ENCODE results near the gene TRAIP. TPM values are rescaled to one million over a fixed set of nuclear protein-coding genes. Genes with fewer than 3 reads are reported as not detected.

TRAIP gene
- total RNA-seq, 4 donors from 2014 or later = 0.81 to 1.8 (median 1.6) TPM

DNA sequence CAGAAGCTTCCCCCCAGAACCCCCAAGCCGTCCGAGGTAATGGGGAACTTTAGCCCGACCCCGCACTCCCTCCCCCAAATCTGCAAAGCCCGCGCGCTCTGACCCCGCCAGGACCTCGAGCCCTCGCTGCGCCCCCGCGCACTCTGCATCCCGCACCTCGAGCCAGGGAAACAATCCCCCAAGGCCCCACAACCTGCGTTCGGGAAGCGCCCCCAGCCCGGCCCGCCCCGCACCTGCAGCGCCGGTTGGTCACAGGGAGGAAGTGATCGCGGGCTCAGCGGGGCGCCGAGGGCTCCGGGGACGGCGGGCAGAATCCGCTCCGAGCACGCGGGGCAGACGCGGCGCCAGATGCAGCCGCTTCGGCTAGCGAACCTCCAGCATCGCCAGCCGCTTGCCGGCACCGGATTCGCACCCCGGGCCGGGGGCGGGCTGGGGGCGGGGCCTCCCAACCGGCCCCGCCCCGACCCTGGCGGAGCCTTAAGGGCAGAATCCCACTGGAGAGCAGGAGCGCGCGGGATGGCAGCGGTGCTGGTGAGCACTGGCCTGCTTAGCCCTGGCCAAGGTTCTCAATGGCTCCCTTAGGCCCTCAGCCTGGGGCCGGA lies 13.3 kb upstream of the TRAIP start, which contains the start of gene CAMKV:
CAMKV (minus strand) TSS at position 382 of the 602 bp plus-strand sequence. CDS start 7,518 bp downstream, outside the sequence.
- no peak for TF ChIP-seq POLR2AphosphoS5 (IDR thresholded peaks at IDR 0.05)
- TF ChIP-seq EP300 (IDR thresholded peaks at IDR 0.05) = no peak
- TF ChIP-seq, protein P1, sequence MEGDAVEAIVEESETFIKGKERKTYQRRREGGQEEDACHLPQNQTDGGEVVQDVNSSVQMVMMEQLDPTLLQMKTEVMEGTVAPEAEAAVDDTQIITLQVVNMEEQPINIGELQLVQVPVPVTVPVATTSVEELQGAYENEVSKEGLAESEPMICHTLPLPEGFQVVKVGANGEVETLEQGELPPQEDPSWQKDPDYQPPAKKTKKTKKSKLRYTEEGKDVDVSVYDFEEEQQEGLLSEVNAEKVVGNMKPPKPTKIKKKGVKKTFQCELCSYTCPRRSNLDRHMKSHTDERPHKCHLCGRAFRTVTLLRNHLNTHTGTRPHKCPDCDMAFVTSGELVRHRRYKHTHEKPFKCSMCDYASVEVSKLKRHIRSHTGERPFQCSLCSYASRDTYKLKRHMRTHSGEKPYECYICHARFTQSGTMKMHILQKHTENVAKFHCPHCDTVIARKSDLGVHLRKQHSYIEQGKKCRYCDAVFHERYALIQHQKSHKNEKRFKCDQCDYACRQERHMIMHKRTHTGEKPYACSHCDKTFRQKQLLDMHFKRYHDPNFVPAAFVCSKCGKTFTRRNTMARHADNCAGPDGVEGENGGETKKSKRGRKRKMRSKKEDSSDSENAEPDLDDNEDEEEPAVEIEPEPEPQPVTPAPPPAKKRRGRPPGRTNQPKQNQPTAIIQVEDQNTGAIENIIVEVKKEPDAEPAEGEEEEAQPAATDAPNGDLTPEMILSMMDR (IDR thresholded peaks at IDR 0.05) = no peak
- no peak for TF ChIP-seq POLR2A (IDR thresholded peaks at IDR 0.05)
- Histone ChIP-seq H3K4me3 (peak within 1 kb of the TSS; percentile 0 to 49), H3K4me1 (peaks cover 0 to 16% (median 9%) of the 10 kb centered on the region in 3 donors), H3K36me3 (no peaks in the 10 kb centered on the region), H3K27me3 (peaks cover 65% of the 10 kb centered on the region), H3K27ac (no peak within 1 kb of the TSS), H3K9me3 (no peaks in the 10 kb centered on the region)
- no CpG with 5 or more reads among the region's 59 CpGs for WGBS, 2 donors (ENCODE audit: low coverage in 1 of 2)
- peak; percentile 22 for ATAC-seq

- peaks cover 0 to 16% (median 9%) of the 10 kb centered on the region in 3 donors for H3K4me1 ChIP-seq
- WGBS, 2 donors (ENCODE audit: low coverage in 1 of 2) = 30% methylated on average over 2 of the region's 23 CpGs; no CpG with 5 or more reads in 1 of the 2 donors
- H3K27me3 ChIP-seq = peaks cover 72% of the 10 kb centered on the region
- no peaks in the 10 kb centered on the region for H3K9me3 ChIP-seq
- H3K27ac ChIP-seq = no peak overlapping the region
- no peak for TF ChIP-seq EP300 (IDR thresholded peaks at IDR 0.05)
- no peak for TF ChIP-seq POLR2AphosphoS5 (IDR thresholded peaks at IDR 0.05)
- no peak for TF ChIP-seq POLR2A (IDR thresholded peaks at IDR 0.05)
- TF ChIP-seq, protein P1 (IDR thresholded peaks at IDR 0.05) = no peak
- no peak for ATAC-seq
- H3K36me3 ChIP-seq = no peaks in the 10 kb centered on the region
- H3K4me3 ChIP-seq = peak overlapping the region in 1 of 2 donors; percentile 49
Measured at GRCh38 chr3:49868862-49869466, 12.6 kb upstream of the TRAIP start.

DNA sequence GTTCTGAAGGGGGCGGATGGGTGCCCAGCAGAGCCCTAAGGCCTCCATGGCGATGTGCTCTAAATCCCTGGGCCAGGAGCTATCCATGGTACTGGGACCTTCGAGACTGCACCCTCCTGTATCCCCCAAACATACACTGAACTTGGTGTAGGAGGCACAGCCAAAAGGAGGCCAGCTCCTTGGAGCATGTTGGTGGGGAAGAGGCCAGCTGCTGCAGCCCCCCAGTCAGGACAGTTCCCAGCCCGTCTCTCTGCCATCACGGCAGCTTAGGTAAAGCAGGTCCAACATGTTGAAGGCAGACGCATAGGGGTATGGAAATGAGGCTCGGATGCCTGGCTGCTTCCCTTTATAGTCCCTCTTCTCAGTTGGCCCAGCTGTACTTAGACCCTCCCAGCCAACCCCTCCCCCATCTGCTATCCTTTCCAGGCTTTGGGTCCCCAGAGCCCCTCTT lies 11.5 kb upstream of the TRAIP start:
- no peak for TF ChIP-seq POLR2A (IDR thresholded peaks at IDR 0.05)
- TF ChIP-seq POLR2AphosphoS5 (IDR thresholded peaks at IDR 0.05) = no peak
- TF ChIP-seq, protein P1 (IDR thresholded peaks at IDR 0.05) = no peak
- no peak for TF ChIP-seq EP300 (IDR thresholded peaks at IDR 0.05)
- Histone ChIP-seq H3K27me3 (peaks cover 80% of the 10 kb centered on the region), H3K9me3 (no peaks in the 10 kb centered on the region), H3K4me1 (peaks cover 0 to 16% (median 9%) of the 10 kb centered on the region in 3 donors), H3K36me3 (no peaks in the 10 kb centered on the region), H3K27ac (no peak overlapping the region), H3K4me3 (no peak overlapping the region)
- ATAC-seq = no peak
- 20 to 23% methylated on average over 7 of the region's 7 CpGs for WGBS, 2 donors (ENCODE audit: low coverage in 1 of 2)

DNA sequence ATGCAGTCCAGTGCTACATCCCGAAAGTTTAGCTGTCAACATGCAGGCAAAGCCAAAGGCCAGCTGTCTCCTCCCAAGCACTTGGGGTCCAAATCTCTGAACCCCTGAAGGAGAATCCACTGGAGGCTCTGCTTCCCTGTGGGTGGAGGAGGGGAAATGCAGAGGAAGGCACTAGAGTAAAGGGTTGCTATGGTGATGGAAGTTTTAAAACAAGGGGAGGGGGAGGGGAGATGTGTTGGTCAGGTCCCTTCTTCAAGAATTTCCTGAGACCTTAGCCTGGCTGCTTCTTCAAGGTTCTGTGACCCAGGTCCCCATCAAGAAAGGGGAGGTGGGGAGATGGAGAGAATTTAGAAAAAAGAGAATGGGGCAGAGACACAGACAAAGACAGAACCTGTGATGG lies 11.0 kb upstream of the TRAIP start:
- no CpG with 5 or more reads among the region's 1 CpG for WGBS, 2 donors (ENCODE audit: low coverage in 1 of 2)
- no peaks in the 10 kb centered on the region for H3K36me3 ChIP-seq
- H3K4me1 ChIP-seq = peaks cover 0 to 16% (median 9%) of the 10 kb centered on the region in 3 donors
- TF ChIP-seq EP300 (IDR thresholded peaks at IDR 0.05) = no peak
- no peak for TF ChIP-seq POLR2AphosphoS5 (IDR thresholded peaks at IDR 0.05)
- TF ChIP-seq, protein P1 (IDR thresholded peaks at IDR 0.05) = no peak
- no peak for TF ChIP-seq POLR2A (IDR thresholded peaks at IDR 0.05)
- no peaks in the 10 kb centered on the region for H3K9me3 ChIP-seq
- ATAC-seq = no peak
- H3K27ac ChIP-seq = no peak overlapping the region
- peaks cover 85% of the 10 kb centered on the region for H3K27me3 ChIP-seq
- H3K4me3 ChIP-seq = no peak overlapping the region

Measured in gastroesophageal sphincter (tissue), 4 donors.